GM19239 (cell line): ENCODE data around the gene CELA1.
"Not testable (repeated sequence)": the region's sequence is repeated elsewhere in the genome, so short reads cannot be mapped to it uniquely, and the experiment has no call there.

Experiments used
- DNase-seq: peaks from one replicate; pipeline ENCODE4 v3.0.0; 2011; ENCODE audit warnings: low spot score; ENCODE audit not compliant: insufficient read length
- FAIRE-seq: peaks from 2 replicates; lab custom pipeline; 2011; peaks lifted over from hg19 to GRCh38; lab: Jason Lieb, UNC

The CELA1 gene

DNA sequence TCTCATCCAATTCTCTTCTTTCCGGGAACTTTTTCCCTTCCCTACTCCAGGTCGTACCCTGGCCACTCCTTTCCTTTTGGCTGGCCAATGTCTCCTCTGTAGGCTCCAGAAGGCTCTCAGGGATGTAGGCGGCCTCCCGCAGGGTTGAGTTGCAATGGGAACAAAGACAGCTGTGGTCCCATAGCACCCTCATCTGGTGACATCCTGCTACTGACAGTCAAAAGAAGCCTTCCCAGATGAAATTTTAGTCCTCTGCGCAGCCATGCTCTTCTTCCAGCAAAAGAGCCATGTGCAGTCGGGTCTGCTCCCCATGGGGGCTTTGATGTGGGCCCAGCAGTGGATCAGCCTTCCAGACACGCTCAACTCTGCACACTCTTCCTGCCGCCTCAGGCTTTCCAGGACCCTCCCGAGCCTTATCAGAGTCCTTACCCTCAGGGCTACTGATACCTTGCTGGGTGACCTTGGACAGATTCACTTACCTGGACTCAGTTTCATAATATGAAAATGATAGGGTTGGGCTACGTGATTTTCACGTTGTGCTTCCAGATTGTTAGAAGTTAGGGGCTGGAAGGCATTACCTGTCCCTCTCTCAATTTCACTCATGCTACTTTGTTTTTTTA, 5.5 kb upstream of the CELA1 start:
- FAIRE-seq (no peak), DNase-seq (no peak)

DNA sequence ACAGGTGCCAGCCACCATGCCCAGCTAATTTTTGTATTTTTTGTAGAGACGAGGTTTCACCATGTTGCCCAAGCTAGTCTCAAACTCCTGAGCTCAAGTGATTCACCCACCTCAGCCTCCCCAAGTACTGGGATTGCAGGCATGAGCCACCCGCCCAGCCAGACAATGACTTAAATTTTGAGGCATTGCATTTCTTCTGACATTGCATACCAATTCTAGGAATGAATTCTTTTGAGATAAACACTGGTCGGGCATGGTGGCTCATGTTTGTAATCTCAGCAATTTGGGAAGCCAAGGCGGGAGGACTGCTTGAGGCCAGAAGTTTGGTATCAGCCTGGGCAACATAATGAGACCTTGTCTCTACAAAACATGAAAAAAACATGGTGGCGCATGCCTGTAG, 2.5 kb upstream of the CELA1 start:
- DNase-seq, result no peak

DNA sequence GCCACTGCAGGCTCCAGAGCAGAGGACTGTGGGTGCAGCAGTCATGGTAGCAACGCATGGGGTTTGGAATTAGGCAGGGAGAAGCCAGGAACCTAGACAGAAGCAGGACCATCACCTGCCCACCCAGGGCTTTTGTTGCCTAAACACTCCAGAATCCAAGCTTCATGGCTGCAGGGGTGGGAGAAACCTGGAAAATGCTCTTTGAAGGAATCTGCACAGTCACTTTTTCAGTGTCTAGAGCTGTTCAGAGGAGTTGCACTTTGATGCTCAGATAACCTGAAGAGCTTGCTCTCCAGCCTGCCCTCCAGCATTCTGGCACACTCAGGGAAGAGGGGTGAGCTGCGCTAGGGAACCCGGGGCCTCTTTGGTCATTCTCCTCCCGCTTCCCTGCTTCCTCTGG, 1.6 kb upstream of the CELA1 start:
- FAIRE-seq (no peak), DNase-seq (no peak)

More for the DNA sequence above, 2.5 kb upstream of the CELA1 start:
- no peak for FAIRE-seq

DNA sequence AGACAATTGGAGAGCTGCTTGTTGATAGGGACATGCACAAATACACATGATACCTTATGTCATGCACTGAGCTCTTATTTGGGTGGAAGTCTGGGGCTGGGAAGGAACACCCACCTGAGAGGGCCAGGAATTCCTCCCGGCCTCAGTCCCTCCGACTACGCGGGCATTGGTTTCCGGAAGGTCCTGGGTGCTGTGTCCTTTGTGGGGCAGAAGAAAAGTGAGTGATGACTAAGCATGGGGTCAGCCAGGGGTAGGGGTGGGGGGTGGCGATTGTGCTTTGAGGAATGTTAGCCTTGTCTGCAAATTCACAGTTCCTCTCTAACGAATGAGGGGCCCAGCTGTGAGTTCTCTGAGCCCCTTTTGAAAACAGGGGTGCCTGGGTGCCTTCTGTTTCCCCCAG, 798 bp downstream of the CELA1 start:
- no peak for FAIRE-seq
- DNase-seq, result no peak

DNA sequence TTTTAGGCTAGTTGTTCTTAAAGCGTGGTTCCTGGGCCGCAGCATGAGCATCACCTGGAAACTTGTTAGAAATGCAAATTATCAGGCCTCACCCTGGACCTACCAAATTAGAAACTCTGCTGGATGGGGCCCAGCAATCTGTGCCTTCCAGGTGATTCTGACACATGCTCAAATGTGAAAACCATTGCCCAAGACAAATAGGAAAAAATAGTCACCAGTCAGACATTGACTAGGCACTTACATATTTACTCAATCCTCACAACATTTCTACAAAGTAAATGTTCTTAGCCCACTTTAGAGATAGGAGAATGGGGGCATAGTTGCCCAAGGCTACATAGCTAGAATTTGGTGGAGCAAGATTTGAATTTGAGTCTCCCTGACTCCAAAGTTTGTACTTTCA, 3.3 kb downstream of the CELA1 start:
- no peak for DNase-seq
- no peak for FAIRE-seq

DNA sequence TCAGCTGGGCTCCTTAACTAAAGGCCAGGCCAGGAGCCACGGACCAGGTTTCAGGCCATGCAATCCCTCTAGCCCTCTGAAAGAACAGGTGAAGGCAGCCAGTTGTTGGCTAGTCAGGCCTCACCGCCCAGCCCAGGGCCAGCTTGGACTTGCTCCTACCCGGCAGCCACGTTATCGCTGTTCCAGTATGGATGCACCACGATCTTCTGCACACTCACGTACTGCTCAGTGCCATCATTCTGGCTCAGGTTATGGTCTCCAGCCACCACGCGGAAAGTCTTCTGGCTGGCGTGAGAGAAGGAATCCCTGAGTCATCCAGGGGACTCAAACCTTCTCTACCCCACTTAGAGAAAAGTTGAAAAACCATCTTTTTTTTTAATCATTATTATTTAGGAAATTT, 4.1 kb downstream of the CELA1 start:
- no peak for FAIRE-seq
- DNase-seq, result no peak

DNA sequence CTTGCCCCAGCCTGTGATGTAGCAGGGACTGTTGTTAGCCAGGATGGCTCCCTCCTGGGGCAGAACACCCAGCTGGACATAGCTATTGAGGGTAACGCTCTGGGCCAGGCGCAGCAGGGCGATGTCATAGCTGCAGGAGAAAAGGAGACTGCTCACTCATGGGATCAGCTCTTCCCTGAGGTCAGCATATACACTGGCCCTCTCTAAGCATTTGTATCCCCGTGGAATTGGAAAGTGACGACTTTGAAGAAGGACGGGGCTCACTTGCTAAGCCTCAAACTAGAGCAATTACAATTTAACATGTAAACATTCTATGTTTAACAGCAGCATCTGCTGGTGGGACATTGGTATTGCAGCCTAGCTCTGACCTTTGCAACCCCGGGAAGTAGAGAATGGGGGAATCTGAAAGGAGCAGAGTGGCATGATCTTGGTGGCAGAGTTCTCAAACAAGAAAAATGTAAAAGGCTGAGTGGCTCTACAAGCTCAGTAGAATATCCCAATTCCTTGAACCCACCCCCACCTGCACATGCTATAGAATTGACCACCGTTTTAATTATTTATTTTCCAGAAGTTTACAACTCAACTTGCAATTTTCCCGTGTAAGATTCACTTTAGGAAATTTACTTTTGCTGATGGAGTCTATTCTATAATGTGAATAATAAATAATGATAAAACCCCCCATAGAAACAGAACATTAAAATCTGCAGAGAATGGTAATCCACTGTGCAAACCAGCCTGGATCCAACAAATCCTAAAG, 5.0 kb downstream of the CELA1 start:
- FAIRE-seq (peak; percentile 89), DNase-seq (peak; percentile 62)

DNA sequence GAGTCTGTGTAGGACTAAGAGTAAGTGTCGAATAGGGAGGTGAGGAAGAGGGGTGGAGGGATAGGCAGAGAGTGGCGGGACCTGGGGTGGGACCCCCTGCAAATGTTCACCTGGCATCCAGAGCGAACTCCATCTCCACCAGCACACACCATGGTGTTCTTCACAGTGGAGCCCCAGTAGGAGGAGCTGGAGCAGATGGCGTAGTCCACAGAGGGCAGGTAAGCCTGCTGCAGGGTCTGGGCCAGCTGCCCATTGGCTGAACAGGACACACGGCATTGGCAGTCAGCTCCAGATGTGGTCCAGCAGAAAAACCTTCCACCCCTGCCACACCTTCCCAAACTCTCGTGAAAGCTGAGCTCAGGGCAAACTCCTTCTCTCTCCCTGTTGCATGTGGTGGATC, 6.7 kb downstream of the CELA1 start:
- no peak for DNase-seq
- FAIRE-seq, result no peak

DNA sequence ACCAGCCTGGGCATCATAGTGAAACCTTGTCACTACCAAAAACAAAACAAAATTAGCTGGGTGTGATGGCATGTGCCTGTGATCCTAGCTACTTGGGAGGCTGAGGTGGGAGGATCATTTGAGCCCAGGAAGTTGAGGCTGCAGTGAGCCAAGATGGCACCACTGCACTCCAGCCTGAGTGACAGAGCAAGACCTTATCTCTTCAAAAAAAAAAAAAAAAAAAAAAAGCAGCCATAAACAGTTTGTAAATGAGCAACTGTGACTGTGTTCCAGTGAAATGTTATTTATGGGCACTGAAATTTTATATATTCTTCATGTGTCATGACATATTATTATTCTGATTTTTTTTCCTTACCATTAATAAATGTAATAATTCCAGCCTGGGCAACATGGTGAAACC, 9.1 kb downstream of the CELA1 start:
- FAIRE-seq, DNase-seq: not testable (repeated sequence)

DNA sequence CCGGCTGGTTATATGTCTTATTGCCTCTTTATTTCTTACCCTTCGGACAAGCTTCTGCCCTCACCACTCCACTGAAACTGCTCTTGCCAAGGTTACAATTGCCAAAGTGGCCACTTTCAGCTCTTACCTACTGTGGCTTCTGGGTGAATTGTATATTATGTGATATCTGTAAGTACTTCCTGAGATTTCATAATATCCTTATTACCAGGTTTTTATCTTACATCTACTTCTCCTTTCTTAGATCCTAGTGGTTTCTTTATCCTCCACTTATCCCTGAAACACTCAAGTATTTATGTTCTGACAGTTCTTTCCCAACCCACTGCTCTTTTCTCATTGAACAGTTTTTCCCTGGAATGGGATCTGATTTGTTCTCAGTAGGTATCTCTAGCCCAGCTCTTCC, 10.5 kb downstream of the CELA1 start:
- FAIRE-seq (no peak), DNase-seq (no peak)

DNA sequence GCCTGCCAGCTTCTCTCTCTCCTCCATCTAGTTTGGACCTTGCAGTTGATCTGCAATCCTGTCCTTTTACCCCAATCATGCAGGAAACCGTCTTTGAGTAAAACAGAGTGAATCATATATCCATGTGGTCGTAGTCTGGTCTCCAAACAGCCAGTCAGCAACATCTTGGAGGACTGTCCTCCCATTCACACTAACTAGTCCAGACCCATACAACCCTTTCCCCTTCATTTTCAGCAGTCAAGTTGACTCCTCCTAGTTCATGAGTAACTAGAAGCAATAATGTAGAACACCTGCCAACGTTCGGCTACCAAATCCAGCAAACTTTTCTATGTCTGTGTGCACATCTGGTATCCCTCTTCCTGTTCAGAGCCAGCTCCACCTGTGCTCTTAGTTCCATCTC, 11.7 kb downstream of the CELA1 start:
- no peak for DNase-seq
- no peak for FAIRE-seq

DNA sequence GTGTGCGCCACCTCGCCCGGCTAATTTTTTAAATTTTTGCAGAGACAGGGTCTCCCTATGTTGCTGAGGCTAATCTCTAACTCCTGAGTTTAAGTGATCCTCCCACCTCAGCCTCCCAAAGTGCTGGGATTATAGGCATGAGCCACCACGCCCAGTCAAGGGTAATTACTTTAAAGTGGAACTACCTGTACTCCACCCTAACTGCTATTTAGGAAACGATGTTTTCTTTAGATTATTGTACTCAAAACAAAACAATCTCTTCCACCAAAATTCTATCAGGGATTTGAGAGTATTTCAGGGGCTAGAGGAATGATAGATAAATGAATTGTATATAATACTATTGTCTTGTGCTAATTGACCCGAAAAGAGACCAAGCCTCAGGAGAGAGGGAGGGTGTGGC, 12.9 kb downstream of the CELA1 start:
- DNase-seq (no peak), FAIRE-seq (no peak)

DNA sequence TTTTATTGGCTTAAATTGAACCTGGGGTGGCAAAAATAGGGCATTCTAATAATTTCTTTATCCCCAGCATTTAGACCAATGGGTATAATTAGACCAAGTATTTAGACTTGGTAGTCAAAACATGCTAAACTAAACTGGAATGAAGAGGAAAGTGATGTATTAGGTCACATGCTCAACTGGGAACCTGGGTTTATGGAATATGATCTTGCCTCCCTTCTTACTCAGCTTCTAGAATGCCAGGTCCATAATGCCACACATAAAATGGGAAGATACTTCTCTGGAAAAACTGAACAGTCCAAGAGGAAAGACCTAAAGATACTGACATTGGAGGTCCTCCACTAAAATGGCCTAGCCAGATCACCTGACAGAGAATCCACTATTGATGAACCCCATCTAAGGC, 16.3 kb downstream of the CELA1 start:
- DNase-seq (no peak), FAIRE-seq (no peak)

DNA sequence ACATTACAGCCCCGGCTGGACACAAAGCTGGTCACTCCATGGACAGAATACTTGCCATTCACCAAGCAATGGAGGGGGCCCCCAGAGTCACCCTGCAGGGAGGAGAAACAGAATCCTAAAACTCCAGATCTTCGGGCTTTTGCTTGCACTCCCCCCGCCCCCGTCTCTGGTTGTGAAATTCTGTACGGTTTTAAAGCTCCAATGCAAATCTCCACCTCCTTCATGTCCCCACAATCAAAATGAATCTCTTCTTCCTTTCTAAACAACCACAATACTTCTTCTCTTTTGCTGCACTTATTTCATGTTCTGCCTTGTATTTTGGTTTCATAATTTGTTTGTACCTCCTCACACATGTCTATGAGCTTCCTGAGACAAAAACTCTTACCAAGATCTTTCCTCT, 16.7 kb downstream of the CELA1 start:
- DNase-seq, result no peak
- no peak for FAIRE-seq

DNA sequence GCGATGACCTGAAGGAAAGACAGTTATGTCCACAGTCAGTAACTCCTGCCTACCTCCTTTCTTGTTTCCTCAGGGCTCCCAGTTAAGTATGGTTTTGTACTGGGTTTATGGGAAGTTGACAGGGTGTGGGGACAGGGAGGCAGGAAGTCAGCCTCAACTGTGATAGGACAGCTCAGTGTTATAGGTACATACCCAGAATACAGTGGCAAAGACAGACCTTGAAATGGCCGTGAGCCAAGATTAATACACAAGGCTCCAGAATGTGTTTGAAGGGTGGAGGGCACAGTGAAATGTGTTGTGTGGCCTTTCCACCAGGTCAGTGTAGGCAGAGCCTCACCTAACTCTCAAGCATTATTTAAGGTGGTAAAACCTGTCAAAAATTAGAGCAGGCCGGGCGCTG, 17.9 kb downstream of the CELA1 start:
- DNase-seq (no peak), FAIRE-seq (no peak)

DNA sequence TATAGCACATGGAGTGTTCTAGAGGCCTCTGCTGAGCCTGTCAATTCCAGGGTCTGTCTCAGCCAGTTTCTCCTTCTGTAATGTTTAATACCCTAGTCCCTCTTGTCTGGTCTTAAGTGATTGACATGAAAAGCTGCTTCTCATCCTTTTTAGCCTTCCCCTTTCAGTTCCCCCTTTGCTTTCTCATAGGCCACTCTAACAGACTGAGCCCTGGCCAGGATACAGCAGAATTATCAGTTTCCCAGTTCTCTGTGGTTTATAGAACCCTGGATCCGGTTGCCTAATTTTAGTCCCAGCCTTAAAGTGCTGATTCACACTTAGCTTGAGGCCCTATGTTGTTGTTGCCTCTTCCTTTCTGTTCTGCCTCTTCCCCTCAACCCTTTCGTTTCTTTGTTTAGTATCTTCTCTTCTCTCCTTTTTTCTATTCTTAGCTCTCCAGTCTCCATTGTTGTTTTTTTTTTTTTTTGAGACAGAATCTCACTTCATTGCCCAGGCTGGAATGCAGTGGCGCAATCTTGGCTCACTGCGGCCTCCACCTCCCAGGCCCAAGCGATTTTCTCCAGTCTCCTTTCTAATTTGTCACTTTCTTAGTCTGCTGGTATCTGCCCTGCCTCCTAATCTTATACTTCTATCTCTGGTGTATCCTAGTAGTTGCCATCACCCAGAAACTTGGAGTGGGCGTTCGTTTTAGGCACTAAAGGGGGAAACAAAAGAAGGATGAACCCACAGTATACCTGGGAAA, 19.6 kb downstream of the CELA1 start:
- peak; percentile 53 for DNase-seq
- peak; percentile 37 for FAIRE-seq

DNA sequence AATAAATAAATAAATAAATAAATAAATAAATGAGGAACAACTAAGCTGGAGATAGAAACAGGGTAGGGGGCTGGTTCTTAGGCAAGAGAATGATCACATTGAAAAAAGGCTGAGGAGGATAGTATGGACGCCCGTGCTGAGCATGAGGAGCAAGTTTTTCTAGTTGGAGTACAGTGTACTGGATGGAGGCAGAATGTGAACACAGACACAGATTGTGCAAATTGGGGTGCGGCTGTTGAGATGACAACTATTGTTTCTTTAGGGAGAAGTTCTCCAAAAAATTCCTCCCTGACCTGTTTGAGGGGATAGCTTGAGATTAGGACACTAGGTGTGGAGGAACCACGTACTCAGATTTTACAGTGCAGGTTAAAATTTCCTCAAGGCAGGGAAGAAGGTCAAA, 21.5 kb downstream of the CELA1 start:
- FAIRE-seq (no peak), DNase-seq (no peak)

DNA sequence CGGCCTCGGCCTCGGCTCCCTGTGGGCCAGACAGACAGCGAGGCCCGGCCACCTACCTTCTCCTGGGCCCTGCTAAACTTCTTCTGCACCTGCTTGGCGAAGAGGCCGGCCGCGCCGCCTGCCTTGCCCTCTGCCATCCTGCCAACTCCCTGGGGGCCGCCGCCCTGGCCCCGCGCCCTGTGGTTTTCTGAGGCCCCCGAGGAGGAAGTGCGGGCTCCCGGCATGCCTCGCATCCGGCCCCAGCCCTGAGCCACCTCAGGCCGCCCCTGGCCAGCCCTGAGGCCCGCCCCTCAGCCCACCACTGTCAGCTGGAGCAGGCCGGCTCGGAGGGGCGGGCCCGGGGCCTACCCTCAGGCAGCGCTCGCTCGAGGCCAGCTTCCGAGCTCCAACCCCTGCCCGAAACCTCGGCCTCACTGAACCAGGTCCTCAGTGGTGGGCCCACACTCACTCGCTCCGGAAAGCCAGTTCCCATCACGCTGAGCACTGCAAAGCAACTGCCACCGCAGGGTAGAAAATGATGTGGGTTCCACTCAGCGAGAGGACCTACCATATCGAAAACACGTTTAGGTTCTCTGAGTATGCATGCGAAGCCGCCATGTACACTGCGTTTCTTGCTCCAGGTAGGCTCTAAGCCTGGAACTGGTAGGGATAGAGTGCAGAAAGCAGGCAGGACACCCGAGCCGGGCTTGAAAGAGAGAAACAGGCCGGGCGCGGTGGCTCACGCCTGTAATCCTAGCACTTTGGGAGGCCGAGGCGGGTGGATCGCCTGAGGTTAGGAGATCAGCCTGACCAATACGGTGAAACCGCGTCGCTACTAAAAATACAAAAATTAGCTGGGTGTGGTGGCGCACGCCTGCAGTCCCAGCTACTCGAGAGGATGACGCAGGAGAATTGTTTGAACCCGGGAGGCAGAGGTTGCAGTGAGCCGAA, 22.2 kb downstream of the CELA1 start, which contains the start of gene BIN2:
TSS of gene BIN2 (minus strand) at position 209 of the 930 bp plus-strand sequence. CDS start at position 137, 72 bp downstream.
- DNase-seq (peak; percentile 76), FAIRE-seq (peak; percentile 21)

DNA sequence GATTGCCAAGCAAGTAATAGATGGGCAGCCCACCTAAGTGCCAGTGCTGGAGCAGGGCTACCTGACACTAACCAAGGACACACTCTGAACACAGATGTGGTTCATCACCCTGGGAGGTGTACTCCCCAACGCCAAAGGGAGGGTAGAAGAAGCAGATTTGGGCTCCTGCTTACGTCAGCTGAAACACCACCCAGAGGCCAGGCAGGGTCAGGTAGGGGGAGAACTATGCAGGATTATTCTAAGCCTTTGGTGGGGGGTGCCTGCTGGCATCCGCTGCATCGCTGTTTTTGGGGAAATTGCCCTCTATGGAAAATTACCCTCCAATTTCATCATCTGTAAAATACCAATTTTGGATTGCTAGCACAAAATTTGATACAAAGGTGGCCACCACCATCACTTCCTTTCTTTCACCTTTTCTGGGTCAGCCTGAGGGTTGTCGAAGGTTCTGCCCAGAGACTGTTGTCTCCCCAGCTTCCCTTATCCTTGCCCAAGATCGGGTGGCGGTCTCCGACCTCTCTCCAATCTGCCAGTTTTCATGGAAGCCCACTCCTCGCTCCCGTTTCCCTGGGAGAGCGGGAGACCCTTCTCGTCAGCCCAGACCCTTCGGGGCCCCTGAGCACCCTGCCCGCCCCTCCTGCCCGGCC, 23.0 kb downstream of the CELA1 start:
- DNase-seq (no peak), FAIRE-seq (peak; percentile 73)

DNA sequence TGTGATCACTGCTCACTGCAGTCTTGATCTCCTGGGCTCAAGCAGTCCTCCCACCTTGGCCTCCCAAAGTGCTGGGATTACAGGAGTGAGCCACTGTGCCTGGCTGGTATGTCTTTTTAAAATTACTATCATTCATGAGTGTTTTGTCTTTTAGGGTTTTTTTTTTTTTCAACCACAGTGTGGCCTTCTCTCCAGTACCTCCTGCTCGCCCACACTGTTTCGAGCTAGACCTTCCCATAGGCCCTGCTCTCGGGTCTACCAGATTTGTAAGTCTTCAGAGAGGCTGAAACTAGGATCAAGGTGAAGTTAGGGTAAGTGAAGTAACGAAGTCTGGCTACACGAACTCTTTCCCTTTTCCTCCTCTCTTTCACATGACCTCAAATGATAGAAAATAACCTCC, 24.0 kb downstream of the CELA1 start:
- DNase-seq (no peak), FAIRE-seq (peak; percentile 75)
